ENCODE data around the gene MZF1.

The MZF1 gene

DNA sequence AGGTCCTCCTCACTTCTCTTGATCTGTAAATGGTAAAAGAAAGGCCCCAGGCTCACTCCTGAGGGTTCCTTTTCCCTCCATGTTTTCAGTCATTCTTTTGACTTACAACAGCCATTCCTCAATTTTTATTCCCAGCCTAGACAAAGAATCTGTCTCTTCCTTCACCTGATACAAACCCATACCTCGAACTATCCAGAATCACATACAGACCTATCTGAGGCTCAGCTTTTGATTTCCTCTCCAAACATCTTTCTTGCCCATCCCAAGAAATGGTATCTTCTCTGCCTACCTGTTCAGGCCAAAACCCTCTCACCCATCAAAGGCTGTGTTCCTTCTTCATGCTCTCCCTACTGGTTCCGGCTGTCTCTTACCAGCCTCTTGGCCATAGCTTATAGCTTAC is 20.5 kb downstream of the MZF1 start:
- no peak overlapping the region for H2BK120ac ChIP-seq (ENCODE audit: low read depth, low read length)
- no peak overlapping the region for H2AK5ac ChIP-seq (ENCODE audit: low read depth, low read length)
- no peak overlapping the region for H3K4me3 ChIP-seq (ENCODE audit: low read length in 2 of 2)
- no peak overlapping the region for H2AFZ ChIP-seq (ENCODE audit: low read length)
- no peak overlapping the region for H3K18ac ChIP-seq (ENCODE audit: low read length)
- H3K9ac ChIP-seq (ENCODE audit: low read depth, low read length, poor library complexity), result no peak overlapping the region
- H2BK5ac ChIP-seq (ENCODE audit: low read length), result no peak overlapping the region
- peaks cover 18% of the 10 kb centered on the region for H3K79me1 ChIP-seq (ENCODE audit: low read depth, low read length)
- peaks cover 9 to 19% of the 10 kb centered on the region in 2 donors for H3K4me1 ChIP-seq (ENCODE audit: control insufficient read depth in 2 of 2, insufficient read depth in 1 of 2, low read depth in 1 of 2, low read length in 2 of 2)
- no peak overlapping the region for H3K23ac ChIP-seq (ENCODE audit: low read depth, low read length, poor library complexity)
- no peak overlapping the region for H3K14ac ChIP-seq (ENCODE audit: low read length)
- peaks cover 64 to 79% of the 10 kb centered on the region in 2 donors for H3K36me3 ChIP-seq (replicated peaks in 1 of 2; ENCODE audit: control insufficient read depth in 2 of 2, insufficient read depth in 2 of 2, low read length in 2 of 2)
- H2BK12ac ChIP-seq (ENCODE audit: low read length), result no peak overlapping the region
- no peak overlapping the region for H3K27ac ChIP-seq (replicated peaks; ENCODE audit: low read length)
- no peak overlapping the region for H4K91ac ChIP-seq (ENCODE audit: low read depth, low read length, poor library complexity)
- H3K4me2 ChIP-seq (ENCODE audit: insufficient read depth, low read length, poor library complexity, severe bottlenecking), result no peak overlapping the region
- WGBS, 2 donors (ENCODE audit: extremely low coverage in 2 of 2, insufficient read length in 2 of 2, insufficient replicate concordance in 1 of 2), result no CpG with 5 or more reads among the region's 2 CpGs
- H3K4ac ChIP-seq (ENCODE audit: low read length), result no peak overlapping the region
- no peak overlapping the region for H2BK15ac ChIP-seq (ENCODE audit: low read length)
- no peak overlapping the region for H4K8ac ChIP-seq (ENCODE audit: low read depth, low read length)
- no peak for DNase-seq (ENCODE audit: low spot score)
- H3K27me3 ChIP-seq (ENCODE audit: control insufficient read depth in 3 of 3, insufficient read depth in 3 of 3, low read depth in 1 of 3, low read length in 3 of 3), result no peaks in the 10 kb centered on the region
- no peaks in the 10 kb centered on the region for H3K9me3 ChIP-seq (replicated peaks in 1 of 2; ENCODE audit: control insufficient read depth in 2 of 2, insufficient read depth in 1 of 2, low read depth in 1 of 2, low read length in 2 of 2)

DNA sequence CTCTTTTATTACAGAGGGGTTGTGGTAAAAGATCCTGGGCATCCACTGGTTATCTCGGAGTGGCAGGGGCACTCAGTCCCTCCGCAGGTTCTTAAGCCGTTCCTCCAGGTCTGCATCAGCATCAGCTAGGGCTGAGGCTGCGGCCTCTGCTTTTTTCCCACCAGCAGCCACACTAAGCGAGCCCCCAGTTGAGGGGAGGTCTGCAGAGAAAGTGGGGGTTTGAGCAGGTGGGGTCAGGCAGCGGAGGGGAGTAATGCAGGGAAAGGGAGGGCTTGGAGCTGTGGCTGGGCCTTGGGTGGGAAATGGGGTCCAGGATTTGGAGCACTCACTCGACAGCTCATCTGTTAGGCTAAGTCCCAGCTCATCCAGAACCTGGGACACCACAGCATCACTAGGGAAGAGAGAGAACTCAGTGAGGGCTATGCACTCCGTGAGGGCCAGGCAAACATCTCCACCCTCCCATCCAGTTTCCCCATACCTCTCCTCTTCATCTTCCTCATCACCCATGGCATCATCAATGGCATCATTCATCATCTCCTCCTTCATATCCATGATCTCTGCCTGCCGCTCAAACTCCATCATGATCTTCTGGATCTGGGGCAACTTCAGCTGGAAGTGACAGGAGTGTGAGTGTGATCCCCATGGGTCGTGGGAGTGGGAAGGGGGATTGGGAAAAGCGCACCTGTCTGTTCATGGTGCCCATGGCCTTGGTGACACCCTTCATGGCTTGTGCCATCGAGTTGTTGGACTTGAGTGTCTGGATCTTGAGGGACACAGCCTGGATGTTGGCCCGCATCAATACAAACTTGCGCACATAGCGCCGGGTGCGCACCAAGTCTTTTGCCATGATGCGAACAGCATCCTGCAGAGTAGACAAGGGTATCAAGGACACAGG is 21.3 kb downstream of the MZF1 start:
- Histone ChIP-seq H3K23ac (ENCODE audit: low read depth, low read length, poor library complexity) (no peak overlapping the region), H3K79me1 (ENCODE audit: low read depth, low read length) (peaks cover 24% of the 10 kb centered on the region), H3K4me2 (ENCODE audit: insufficient read depth, low read length, poor library complexity, severe bottlenecking) (no peak overlapping the region), H3K9ac (ENCODE audit: low read depth, low read length, poor library complexity) (no peak overlapping the region), H3K4me3 (ENCODE audit: low read length in 2 of 2) (no peak overlapping the region), H3K9me3 (replicated peaks in 1 of 2; ENCODE audit: control insufficient read depth in 2 of 2, insufficient read depth in 1 of 2, low read depth in 1 of 2, low read length in 2 of 2) (peaks cover 0 to 2% of the 10 kb centered on the region in 2 donors), H3K27me3 (ENCODE audit: control insufficient read depth in 3 of 3, insufficient read depth in 3 of 3, low read depth in 1 of 3, low read length in 3 of 3) (no peaks in the 10 kb centered on the region), H2AFZ (ENCODE audit: low read length) (no peak overlapping the region), H3K4me1 (ENCODE audit: control insufficient read depth in 2 of 2, insufficient read depth in 1 of 2, low read depth in 1 of 2, low read length in 2 of 2) (peaks cover 3 to 15% of the 10 kb centered on the region in 2 donors), H4K8ac (ENCODE audit: low read depth, low read length) (peak overlapping the region; percentile 52), H2AK5ac (ENCODE audit: low read depth, low read length) (no peak overlapping the region), H3K18ac (ENCODE audit: low read length) (no peak overlapping the region), H2BK5ac (ENCODE audit: low read length) (no peak overlapping the region), H3K14ac (ENCODE audit: low read length) (no peak overlapping the region), H2BK12ac (ENCODE audit: low read length) (no peak overlapping the region), H4K91ac (ENCODE audit: low read depth, low read length, poor library complexity) (no peak overlapping the region), H3K27ac (replicated peaks; ENCODE audit: low read length) (no peak overlapping the region), H3K4ac (ENCODE audit: low read length) (no peak overlapping the region), H3K36me3 (replicated peaks in 1 of 2; ENCODE audit: control insufficient read depth in 2 of 2, insufficient read depth in 2 of 2, low read length in 2 of 2) (peaks cover 68 to 82% of the 10 kb centered on the region in 2 donors), H2BK120ac (ENCODE audit: low read depth, low read length) (no peak overlapping the region), H2BK15ac (ENCODE audit: low read length) (no peak overlapping the region)
- no peak for DNase-seq (ENCODE audit: low spot score)
- no CpG with 5 or more reads among the region's 18 CpGs for WGBS, 2 donors (ENCODE audit: extremely low coverage in 2 of 2, insufficient read length in 2 of 2, insufficient replicate concordance in 1 of 2)

DNA sequence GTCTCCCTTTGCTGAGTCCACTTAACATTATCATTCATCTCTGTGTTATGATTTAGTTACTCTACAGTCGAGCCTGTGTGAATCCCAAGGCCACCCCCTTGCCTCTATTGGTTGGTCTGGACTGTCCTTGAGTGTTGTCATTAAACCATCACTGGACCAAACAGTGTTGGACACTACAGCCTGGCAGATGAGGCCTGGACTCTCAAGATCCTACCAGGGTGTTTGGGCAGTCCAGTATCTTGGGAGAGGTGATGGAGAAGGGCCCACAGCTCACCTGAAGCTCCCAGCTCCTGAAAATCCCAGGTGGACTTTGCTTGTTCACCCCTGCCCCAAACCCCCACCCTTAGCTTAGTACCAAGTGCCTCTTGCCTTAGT is 22.0 kb downstream of the MZF1 start:
- Histone ChIP-seq H3K36me3 (replicated peaks in 1 of 2; ENCODE audit: control insufficient read depth in 2 of 2, insufficient read depth in 2 of 2, low read length in 2 of 2) (peaks cover 68 to 82% of the 10 kb centered on the region in 2 donors), H3K27me3 (ENCODE audit: control insufficient read depth in 3 of 3, insufficient read depth in 3 of 3, low read depth in 1 of 3, low read length in 3 of 3) (no peaks in the 10 kb centered on the region), H3K4me3 (ENCODE audit: low read length in 2 of 2) (no peak overlapping the region), H3K27ac (replicated peaks; ENCODE audit: low read length) (no peak overlapping the region), H3K4me1 (ENCODE audit: control insufficient read depth in 2 of 2, insufficient read depth in 1 of 2, low read depth in 1 of 2, low read length in 2 of 2) (peaks cover 10 to 21% of the 10 kb centered on the region in 2 donors), H2BK120ac (ENCODE audit: low read depth, low read length) (no peak overlapping the region), H3K14ac (ENCODE audit: low read length) (no peak overlapping the region), H2BK15ac (ENCODE audit: low read length) (no peak overlapping the region), H3K9me3 (replicated peaks in 1 of 2; ENCODE audit: control insufficient read depth in 2 of 2, insufficient read depth in 1 of 2, low read depth in 1 of 2, low read length in 2 of 2) (peaks cover 0 to 2% of the 10 kb centered on the region in 2 donors), H3K4ac (ENCODE audit: low read length) (no peak overlapping the region), H3K9ac (ENCODE audit: low read depth, low read length, poor library complexity) (no peak overlapping the region), H3K23ac (ENCODE audit: low read depth, low read length, poor library complexity) (no peak overlapping the region), H4K91ac (ENCODE audit: low read depth, low read length, poor library complexity) (no peak overlapping the region), H2BK5ac (ENCODE audit: low read length) (no peak overlapping the region), H3K4me2 (ENCODE audit: insufficient read depth, low read length, poor library complexity, severe bottlenecking) (no peak overlapping the region), H2AK5ac (ENCODE audit: low read depth, low read length) (no peak overlapping the region), H2AFZ (ENCODE audit: low read length) (no peak overlapping the region), H3K18ac (ENCODE audit: low read length) (no peak overlapping the region), H2BK12ac (ENCODE audit: low read length) (no peak overlapping the region), H3K79me1 (ENCODE audit: low read depth, low read length) (peaks cover 22% of the 10 kb centered on the region), H4K8ac (ENCODE audit: low read depth, low read length) (no peak overlapping the region)
- no CpG with 5 or more reads among the region's 1 CpG for WGBS, 2 donors (ENCODE audit: extremely low coverage in 2 of 2, insufficient read length in 2 of 2, insufficient replicate concordance in 1 of 2)
- DNase-seq (ENCODE audit: low spot score), result no peak

DNA sequence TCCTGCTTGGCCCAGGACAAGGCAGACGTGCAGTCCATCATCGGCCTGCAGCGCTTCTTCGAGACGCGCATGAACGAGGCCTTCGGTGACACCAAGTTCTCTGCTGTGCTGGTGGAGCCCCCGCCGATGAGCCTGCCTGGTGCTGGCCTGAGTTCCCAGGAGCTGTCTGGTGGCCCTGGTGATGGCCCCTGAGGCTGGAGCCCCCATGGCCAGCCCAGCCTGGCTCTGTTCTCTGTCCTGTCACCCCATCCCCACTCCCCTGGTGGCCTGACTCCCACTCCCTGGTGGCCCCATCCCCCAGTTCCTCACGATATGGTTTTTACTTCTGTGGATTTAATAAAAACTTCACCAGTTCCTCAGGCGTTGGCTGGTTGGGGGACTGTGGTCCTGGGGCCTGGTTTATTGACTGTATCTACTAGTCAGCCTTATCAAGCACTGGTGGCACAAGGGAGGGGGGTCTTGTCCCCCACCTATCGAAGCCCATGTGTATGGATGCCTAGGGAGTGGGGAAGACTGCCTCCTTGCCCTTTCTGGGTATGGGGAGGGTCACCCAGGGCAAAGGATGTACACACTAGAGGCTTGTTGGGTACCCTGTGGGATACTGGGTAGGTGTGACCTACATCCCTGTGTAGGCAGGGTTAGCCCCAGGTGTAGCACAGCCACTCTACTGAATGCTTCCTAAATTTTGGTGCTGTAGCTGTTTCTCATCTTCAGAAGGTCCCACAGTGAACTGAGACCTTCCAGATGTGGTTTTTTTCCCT is 22.6 kb downstream of the MZF1 start:
- WGBS, 2 donors (ENCODE audit: extremely low coverage in 2 of 2, insufficient read length in 2 of 2, insufficient replicate concordance in 1 of 2), result no CpG with 5 or more reads among the region's 13 CpGs
- Histone ChIP-seq H4K91ac (ENCODE audit: low read depth, low read length, poor library complexity) (no peak overlapping the region), H2BK120ac (ENCODE audit: low read depth, low read length) (no peak overlapping the region), H3K27me3 (ENCODE audit: control insufficient read depth in 3 of 3, insufficient read depth in 3 of 3, low read depth in 1 of 3, low read length in 3 of 3) (no peaks in the 10 kb centered on the region), H2BK5ac (ENCODE audit: low read length) (no peak overlapping the region), H3K9me3 (replicated peaks in 1 of 2; ENCODE audit: control insufficient read depth in 2 of 2, insufficient read depth in 1 of 2, low read depth in 1 of 2, low read length in 2 of 2) (peaks cover 0 to 2% of the 10 kb centered on the region in 2 donors), H2BK12ac (ENCODE audit: low read length) (no peak overlapping the region), H3K36me3 (replicated peaks in 1 of 2; ENCODE audit: control insufficient read depth in 2 of 2, insufficient read depth in 2 of 2, low read length in 2 of 2) (peaks cover 71 to 82% of the 10 kb centered on the region in 2 donors), H3K14ac (ENCODE audit: low read length) (no peak overlapping the region), H3K79me1 (ENCODE audit: low read depth, low read length) (peaks cover 24% of the 10 kb centered on the region), H3K18ac (ENCODE audit: low read length) (no peak overlapping the region), H4K8ac (ENCODE audit: low read depth, low read length) (no peak overlapping the region), H2BK15ac (ENCODE audit: low read length) (no peak overlapping the region), H3K9ac (ENCODE audit: low read depth, low read length, poor library complexity) (no peak overlapping the region), H3K4me2 (ENCODE audit: insufficient read depth, low read length, poor library complexity, severe bottlenecking) (no peak overlapping the region), H3K23ac (ENCODE audit: low read depth, low read length, poor library complexity) (no peak overlapping the region), H3K4me1 (ENCODE audit: control insufficient read depth in 2 of 2, insufficient read depth in 1 of 2, low read depth in 1 of 2, low read length in 2 of 2) (peaks cover 15 to 26% of the 10 kb centered on the region in 2 donors), H3K27ac (replicated peaks; ENCODE audit: low read length) (no peak overlapping the region), H3K4me3 (ENCODE audit: low read length in 2 of 2) (no peak overlapping the region), H3K4ac (ENCODE audit: low read length) (no peak overlapping the region), H2AFZ (ENCODE audit: low read length) (no peak overlapping the region), H2AK5ac (ENCODE audit: low read depth, low read length) (no peak overlapping the region)
- DNase-seq (ENCODE audit: low spot score), result no peak

All from neuronal stem cell (in vitro differentiated cells).